ENCODE measurements around the gene CNTNAP2. TPM values are rescaled to one million over a fixed set of nuclear protein-coding genes. Genes with fewer than 3 reads are reported as not detected.

The CNTNAP2 gene
- total and polyA plus RNA-seq, 2 of the 8 experiments (the other 6 are each of a cell fraction or from before 2014, with no cell fraction given), result 27.9 to 71.0 TPM

- TF ChIP-seq BCL11A (IDR thresholded peaks at IDR 0.05; ENCODE audit: low read depth in 2 of 2, low read length in 2 of 2) (peak; percentile 100), CBX5 (IDR thresholded peaks at IDR 0.05; ENCODE audit: low read depth, low read length) (no peak), MAFK (IDR thresholded peaks at IDR 0.05; ENCODE audit: low read depth, low read length) (peak; percentile 63), HDAC2 (IDR thresholded peaks at IDR 0.05; ENCODE audit: borderline replicate concordance in 1 of 2, low read depth in 2 of 2, low read length in 2 of 2) (peak in 1 of 2 experiments; percentile 86; a peak in 1 of 4 replicates), JUN (IDR thresholded peaks at IDR 0.05; ENCODE audit: low read depth, low read length) (no peak)
Observed at GRCh38 chr7:148020679-148021078, 1904.1 kb downstream of the CNTNAP2 start (continued).
